Liver (tissue), 3 donors: Measurements from ENCODE around the gene PARD6G.

Experiments used
- ATF3 ChIP-seq: IDR thresholded peaks from 2 replicates; pipeline ENCODE4 v1.6.1; 2016; ENCODE audit warnings: antibody characterized with exemption
- CTCF ChIP-seq: fragments of 150-350 bp; IDR thresholded peaks from 2 replicates; pipeline ENCODE4 v1.5.1; 2017; ENCODE audit warnings: improper control_type of control experiment, low read depth, low read length; ENCODE audit not compliant: missing input control
- GABPA ChIP-seq, 2 donors: IDR thresholded peaks in 1 of 2; conservative IDR thresholded peaks in 1 of 2; 2 replicates each; pipeline ENCODE4 v1.6.1; 2016; ENCODE audit warnings: antibody characterized with exemption in 2 of 2, mild to moderate bottlenecking in 1 of 2, moderate library complexity in 1 of 2
- HNF4G ChIP-seq: IDR thresholded peaks from 2 replicates; pipeline ENCODE4 v1.6.1; 2016; ENCODE audit warnings: antibody characterized with exemption
- MAX ChIP-seq: IDR thresholded peaks from 2 replicates; pipeline ENCODE4 v1.6.1; 2016; ENCODE audit warnings: antibody characterized with exemption
- REST ChIP-seq: IDR thresholded peaks from 2 replicates; pipeline ENCODE4 v1.6.1; 2016; ENCODE audit warnings: antibody characterized with exemption, mild to moderate bottlenecking
- SP1 ChIP-seq: IDR thresholded peaks from 2 replicates; pipeline ENCODE4 v1.6.1; 2018; ENCODE audit warnings: antibody characterized with exemption, mild to moderate bottlenecking
- TAF1 ChIP-seq: conservative IDR thresholded peaks from 2 replicates; pipeline ENCODE4 v1.6.1; 2016; ENCODE audit warnings: antibody characterized with exemption, mild to moderate bottlenecking
- YY1 ChIP-seq: IDR thresholded peaks from 2 replicates; pipeline ENCODE4 v1.6.1; 2016; ENCODE audit warnings: antibody characterized with exemption, mild to moderate bottlenecking
- donor health status: healthy.
- donor health status: healthy.

- TF ChIP-seq CTCF (no peak), MAX (no peak), HNF4G (no peak), ATF3 (no peak), GABPA (IDR thresholded peaks at IDR 0.05 in 1 of 2, conservative IDR thresholded peaks at IDR 0.05 in 1 of 2) (no peak), SP1 (no peak), YY1 (no peak), TAF1 (no peak), REST (no peak)
These were observed 117.5 kb downstream of the PARD6G start for GRCh38 chr18:80129672-80130367.
